HL-60 (cell line): ENCODE data around the gene CYP4F2.

Experiments used
- CTCF ChIP-seq: IDR thresholded peaks from one replicate; pipeline ENCODE4 v1.5.1; 2011; ENCODE audit warnings: low read length, control low read depth, inconsistent platforms; ENCODE audit not compliant: insufficient read depth
- GABPA ChIP-seq: IDR thresholded peaks from 2 replicates; pipeline ENCODE4 v1.6.1; 2012; ENCODE audit warnings: low read depth
- REST ChIP-seq: IDR thresholded peaks from 2 replicates; pipeline ENCODE4 v1.6.1; 2012; ENCODE audit warnings: low read depth; ENCODE audit not compliant: insufficient replicate concordance

- TF ChIP-seq CTCF (no peak), REST (no peak), GABPA (no peak)
Observed at GRCh38 chr19:15892012-15892411, 5.9 kb downstream of the CYP4F2 start.
